DOHH2 (cell line): ENCODE measurements around the gene COASY.

ENCODE experiments used
- H3F3A ChIP-seq: fragments of 200-600 bp; sonication (generic), shearing (Covaris generic); 2 replicates; pipeline ENCODE4 v1.6.0; 2016; ENCODE audit warnings: antibody characterized with exemption, mild to moderate bottlenecking; ENCODE audit not compliant: control insufficient read depth, insufficient read depth
- H3K27ac ChIP-seq: fragments of 200-600 bp; sonication (generic); 2 replicates; pipeline ENCODE4 v1.5.1; 2014; ENCODE audit warnings: low read depth, mild to moderate bottlenecking, low read length, moderate library complexity
- H3K27me3 ChIP-seq: fragments of 200-600 bp; sonication (generic); 2 replicates; pipeline ENCODE4 v1.6.1; 2014; ENCODE audit warnings: mild to moderate bottlenecking, low read length, mixed read lengths; ENCODE audit not compliant: control insufficient read depth
- H3K36me3 ChIP-seq: fragments of 200-600 bp; sonication (generic); 2 replicates; pipeline ENCODE4 v1.6.1; 2014; ENCODE audit warnings: mild to moderate bottlenecking, low read length, moderate library complexity, mixed read lengths; ENCODE audit not compliant: control insufficient read depth
- H3K4me1 ChIP-seq: fragments of 200-600 bp; sonication (generic); 2 replicates; pipeline ENCODE4 v1.6.1; 2014; ENCODE audit warnings: mild to moderate bottlenecking, low read length, mixed read lengths; ENCODE audit not compliant: control insufficient read depth
- H3K4me2 ChIP-seq: fragments of 200-600 bp; sonication (generic); 2 replicates; pipeline ENCODE4 v1.6.0; 2014; ENCODE audit warnings: mild to moderate bottlenecking, low read length, moderate library complexity
- H3K4me3 ChIP-seq: fragments of 200-600 bp; sonication (generic); 2 replicates; pipeline ENCODE4 v1.5.1; 2014; ENCODE audit warnings: mild to moderate bottlenecking, low read length, mixed read lengths
- H3K79me2 ChIP-seq: fragments of 200-600 bp; sonication (generic); 2 replicates; pipeline ENCODE4 v1.6.1; 2014; ENCODE audit warnings: mild to moderate bottlenecking, low read length, mixed read lengths; ENCODE audit not compliant: control insufficient read depth
- H3K9me2 ChIP-seq: fragments of 200-600 bp; sonication (generic); replicated peaks from 2 replicates; pipeline ENCODE4 v1.6.1; 2014; ENCODE audit warnings: mild to moderate bottlenecking, low read length, mixed read lengths; ENCODE audit not compliant: control insufficient read depth
- H3K9me3 ChIP-seq: fragments of 200-600 bp; sonication (generic); 2 replicates; pipeline ENCODE4 v1.6.1; 2014; ENCODE audit warnings: antibody characterized with exemption, low read length, mixed read lengths; ENCODE audit not compliant: control insufficient read depth, insufficient read depth
- H4K20me1 ChIP-seq: fragments of 200-600 bp; sonication (generic); 2 replicates; pipeline ENCODE4 v1.6.0; 2014; ENCODE audit warnings: low read depth, mild to moderate bottlenecking, antibody characterized with exemption, low read length, moderate library complexity; ENCODE audit not compliant: control insufficient read depth, insufficient read depth
- CTCF ChIP-seq: fragments of 200-600 bp; sonication (generic); IDR thresholded peaks from one replicate; pipeline ENCODE4 v1.5.1; 2014; ENCODE audit warnings: antibody characterized with exemption, mild to moderate bottlenecking, low read depth, low read length; ENCODE audit not compliant: poor library complexity, severe bottlenecking
- EZH2phosphoT487 ChIP-seq: fragments of 200-600 bp; sonication (generic); IDR thresholded peaks from 2 replicates; pipeline ENCODE4 v1.6.1; 2017; ENCODE audit warnings: borderline replicate concordance, mild to moderate bottlenecking, antibody characterized with exemption, low read length, moderate library complexity, mixed read lengths

The COASY gene

DNA sequence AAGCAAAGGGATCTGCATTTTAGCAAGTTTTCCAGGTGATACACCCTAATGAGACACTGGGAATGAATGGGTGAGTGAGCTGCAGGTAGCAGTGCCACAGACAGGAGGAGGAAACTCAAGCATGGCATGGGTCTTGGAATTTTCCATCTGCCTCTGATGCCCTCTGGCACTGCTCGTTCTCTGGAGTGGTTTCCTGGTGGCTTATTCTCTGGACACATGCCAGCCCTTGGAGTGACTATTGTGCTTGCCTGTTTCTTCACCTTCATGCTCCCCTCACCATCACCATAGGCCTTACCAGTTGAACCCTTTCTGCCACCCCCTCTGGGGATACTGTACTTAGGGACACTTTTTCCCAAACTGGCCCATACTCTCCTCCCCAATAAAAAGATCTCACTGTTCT, 1.6 kb downstream of the COASY start:
- peaks cover 54% of the 10 kb centered on the region for H3K36me3 ChIP-seq
- TF ChIP-seq CTCF, result no peak
- TF ChIP-seq EZH2phosphoT487, result no peak
- H3K4me1 ChIP-seq, result peaks cover 33% of the 10 kb centered on the region
- H3K9me3 ChIP-seq, result no peaks in the 10 kb centered on the region
- peak overlapping the region; percentile 73 for H3K4me2 ChIP-seq
- H4K20me1 ChIP-seq, result no peaks in the 10 kb centered on the region
- peaks cover 4% of the 10 kb centered on the region; the same call in 1 of the 2 replicates for H3F3A ChIP-seq
- no peaks in the 10 kb centered on the region for H3K9me2 ChIP-seq
- H3K27ac ChIP-seq, result peak overlapping the region; percentile 58; the same call in 1 of the 2 replicates
- no peaks in the 10 kb centered on the region for H3K27me3 ChIP-seq
- peaks cover 52% of the 10 kb centered on the region for H3K79me2 ChIP-seq
- peak overlapping the region; percentile 88 for H3K4me3 ChIP-seq

DNA sequence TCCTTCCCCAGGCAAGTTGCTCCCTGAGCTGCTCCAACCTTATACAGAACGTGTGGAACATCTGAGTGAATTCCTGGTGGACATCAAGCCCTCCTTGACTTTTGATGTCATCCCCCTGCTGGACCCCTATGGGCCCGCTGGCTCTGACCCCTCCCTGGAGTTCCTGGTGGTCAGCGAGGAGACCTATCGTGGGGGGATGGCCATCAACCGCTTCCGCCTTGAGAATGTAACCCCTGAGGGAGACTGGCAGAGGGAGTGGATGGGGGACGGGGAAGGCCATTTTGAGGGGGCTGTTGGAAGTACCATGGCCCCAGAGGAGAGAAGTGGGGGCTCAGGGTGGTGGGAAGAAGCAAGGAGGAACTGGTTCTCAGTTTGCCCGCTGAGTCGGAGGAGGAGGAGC, 2.0 kb downstream of the COASY start:
- Histone ChIP-seq H3K9me2 (no peaks in the 10 kb centered on the region), H3K9me3 (no peaks in the 10 kb centered on the region), H3K36me3 (peaks cover 58% of the 10 kb centered on the region), H3K4me3 (peak overlapping the region; percentile 88), H3K4me2 (peak overlapping the region; percentile 73), H3K79me2 (peaks cover 56% of the 10 kb centered on the region), H4K20me1 (no peaks in the 10 kb centered on the region), H3F3A (peaks cover 4% of the 10 kb centered on the region; the same call in 1 of the 2 replicates), H3K27ac (no peak overlapping the region), H3K4me1 (peaks cover 33% of the 10 kb centered on the region), H3K27me3 (no peaks in the 10 kb centered on the region)
- TF ChIP-seq EZH2phosphoT487, result no peak
- TF ChIP-seq CTCF, result no peak

- Histone ChIP-seq H3K4me1 (peaks cover 33% of the 10 kb centered on the region), H3K4me2 (no peak overlapping the region), H3K36me3 (peaks cover 69% of the 10 kb centered on the region), H3K27me3 (no peaks in the 10 kb centered on the region), H3K79me2 (peaks cover 64% of the 10 kb centered on the region), H3K9me2 (no peaks in the 10 kb centered on the region), H4K20me1 (no peaks in the 10 kb centered on the region), H3K9me3 (no peaks in the 10 kb centered on the region), H3F3A (peaks cover 4% of the 10 kb centered on the region; the same call in 1 of the 2 replicates), H3K4me3 (no peak overlapping the region), H3K27ac (no peak overlapping the region)
- TF ChIP-seq CTCF (no peak), EZH2phosphoT487 (no peak)
Observed at GRCh38 chr17:42564815-42565522, 3.0 kb downstream of the COASY start.
